HUES64 (cell line): Measurements from ENCODE around the gene NMNAT1.

Source experiments
- H3K27ac ChIP-seq: 2 replicates; pipeline ENCODE4 v1.7.0; 2013; ENCODE audit warnings: low read depth, low read length, inconsistent platforms
- H3K27me3 ChIP-seq: 2 replicates; pipeline ENCODE4 v1.6.1; 2013; ENCODE audit warnings: mild to moderate bottlenecking, low read length; ENCODE audit not compliant: insufficient read depth
- H3K36me3 ChIP-seq: 2 replicates; pipeline ENCODE4 v1.6.1; 2013; ENCODE audit warnings: mild to moderate bottlenecking, low read length; ENCODE audit not compliant: insufficient read depth
- H3K4me1 ChIP-seq: 2 replicates; pipeline ENCODE4 v1.6.1; 2013; ENCODE audit warnings: mild to moderate bottlenecking, low read length, moderate library complexity; ENCODE audit not compliant: insufficient read depth
- H3K4me3 ChIP-seq: 2 replicates; pipeline ENCODE4 v1.5.1; 2013; ENCODE audit warnings: mild to moderate bottlenecking, low read length, moderate library complexity
- H3K9ac ChIP-seq: 2 replicates; pipeline ENCODE4 v1.6.1; 2013; ENCODE audit warnings: mild to moderate bottlenecking, low read depth, low read length
- H3K9me3 ChIP-seq: 2 replicates; pipeline ENCODE4 v1.6.1; 2013; ENCODE audit warnings: low read depth, low read length; ENCODE audit not compliant: insufficient read depth
- WGBS: fragments of 150-250, 120-280 bp; methylation state at CpG from one replicate; pipeline ENCODE4 v1.1.7; 2013; ENCODE audit warnings: missing lambda C conversion rate; 5-methylcytosine and 5-hydroxymethylcytosine counted together

NMNAT1 gene

GRCh38 chr1:9927259-9927658 is 16.0 kb upstream of the NMNAT1 start:
- Histone ChIP-seq H3K9ac (no peak overlapping the region), H3K4me1 (peaks cover 40% of the 10 kb centered on the region), H3K9me3 (no peaks in the 10 kb centered on the region), H3K27ac (peak overlapping the region; percentile 53; the same call in 1 of the 2 replicates), H3K27me3 (no peaks in the 10 kb centered on the region), H3K4me3 (no peak overlapping the region), H3K36me3 (peaks cover 18% of the 10 kb centered on the region)
- 80% methylated on average over 5 of the region's 5 CpGs for WGBS

DNA sequence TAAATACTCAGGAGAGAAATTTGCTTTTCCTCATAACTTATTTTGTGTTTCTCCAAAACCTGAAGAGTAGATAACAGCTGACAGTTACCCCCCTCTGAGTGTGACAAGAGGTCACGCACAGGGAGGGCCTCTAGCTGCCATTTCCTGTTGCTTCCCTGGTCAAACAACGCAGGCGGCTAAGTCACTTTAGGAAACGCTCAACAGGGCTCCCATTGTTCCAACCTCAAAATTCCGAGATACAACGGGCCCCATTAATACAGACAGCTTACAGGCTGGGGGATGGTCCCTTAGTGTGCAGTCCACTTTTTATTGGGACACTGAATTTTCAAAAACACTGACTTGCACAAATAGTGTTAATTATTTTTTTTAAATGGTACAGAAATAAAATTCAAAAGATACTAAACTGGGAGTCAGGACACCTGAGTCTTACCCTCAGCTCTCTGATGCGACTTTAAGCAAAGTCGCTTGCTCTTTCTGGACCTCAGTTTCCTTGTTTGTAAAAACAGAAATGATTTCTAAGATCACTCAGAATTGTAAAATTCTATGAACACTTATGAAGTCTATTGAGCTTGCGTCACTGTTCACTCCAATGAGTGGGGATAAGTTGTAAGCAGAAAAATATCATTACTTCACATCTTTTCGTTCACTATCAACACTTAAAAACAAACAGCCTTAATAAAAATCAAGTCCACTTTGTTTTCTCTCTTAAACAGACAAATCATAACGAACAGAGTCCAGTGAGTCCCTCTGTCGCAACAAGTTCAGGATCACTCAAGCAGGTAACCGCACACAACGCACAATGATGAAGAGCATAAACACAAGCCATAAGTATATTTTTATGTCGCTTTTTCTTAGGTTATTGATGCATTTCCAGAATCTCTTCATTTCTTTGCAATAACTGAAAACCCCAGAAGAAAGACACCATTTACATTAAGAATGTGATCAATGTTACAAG is 13.6 kb upstream of the NMNAT1 start:
- Histone ChIP-seq H3K27ac (peak overlapping the region; percentile 81), H3K27me3 (no peaks in the 10 kb centered on the region), H3K9ac (no peak overlapping the region; the same call in 1 of the 2 replicates), H3K4me3 (no peak overlapping the region), H3K9me3 (no peaks in the 10 kb centered on the region), H3K4me1 (peaks cover 31% of the 10 kb centered on the region), H3K36me3 (peaks cover 31% of the 10 kb centered on the region)
- 51% methylated on average over 14 of the region's 15 CpGs for WGBS

- H3K4me1 ChIP-seq, result no peaks in the 10 kb centered on the region
- H3K27ac ChIP-seq, result peak overlapping the region; percentile 87
- peaks cover 7% of the 10 kb centered on the region; the same call in 1 of the 2 replicates for H3K36me3 ChIP-seq
- H3K9me3 ChIP-seq, result no peaks in the 10 kb centered on the region
- H3K9ac ChIP-seq, result peak overlapping the region; percentile 84
- WGBS, result 3% methylated on average over 13 of the region's 14 CpGs
- no peaks in the 10 kb centered on the region for H3K27me3 ChIP-seq
- H3K4me3 ChIP-seq, result peak overlapping the region; percentile 81
These were observed 806 bp upstream of the NMNAT1 start for GRCh38 chr1:9942399-9942938.

- Histone ChIP-seq H3K27me3 (no peaks in the 10 kb centered on the region), H3K4me3 (no peak overlapping the region), H3K27ac (no peak overlapping the region), H3K36me3 (no peaks in the 10 kb centered on the region), H3K9me3 (no peaks in the 10 kb centered on the region), H3K9ac (no peak overlapping the region), H3K4me1 (peaks cover 6% of the 10 kb centered on the region; the same call in 1 of the 2 replicates)
- 90% methylated on average over 2 of the region's 2 CpGs for WGBS
These were observed 3.0 kb downstream of the NMNAT1 start for GRCh38 chr1:9946315-9946714.

DNA sequence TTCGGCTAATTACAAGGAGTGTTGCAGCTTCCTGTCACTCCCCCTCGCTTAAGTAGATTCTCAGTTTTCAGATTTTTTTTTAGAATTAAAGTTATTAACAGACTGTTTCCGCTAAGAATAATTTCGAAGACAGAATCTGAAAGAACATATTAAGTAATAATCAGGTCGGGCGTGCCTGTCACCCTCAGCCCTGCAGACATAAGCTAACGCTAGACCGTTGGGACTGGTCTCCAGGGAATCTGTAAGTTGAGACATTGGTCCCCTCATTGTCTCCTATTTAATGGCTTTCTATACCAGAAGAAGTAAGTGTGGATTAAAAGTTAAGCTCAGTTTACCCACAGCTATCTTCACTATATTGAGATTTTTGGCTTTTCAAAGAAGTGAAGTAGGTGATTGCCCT is 14.5 kb downstream of the NMNAT1 start:
- WGBS, result 96% methylated on average over 8 of the region's 8 CpGs
- Histone ChIP-seq H3K9ac (no peak overlapping the region), H3K27me3 (no peaks in the 10 kb centered on the region), H3K4me3 (no peak overlapping the region), H3K9me3 (no peaks in the 10 kb centered on the region), H3K36me3 (no peaks in the 10 kb centered on the region), H3K27ac (no peak overlapping the region), H3K4me1 (peaks cover 6% of the 10 kb centered on the region; the same call in 1 of the 2 replicates)

- Histone ChIP-seq H3K4me1 (peaks cover 6% of the 10 kb centered on the region; the same call in 1 of the 2 replicates), H3K9me3 (no peaks in the 10 kb centered on the region), H3K9ac (no peak overlapping the region), H3K27ac (no peak overlapping the region), H3K4me3 (no peak overlapping the region), H3K36me3 (no peaks in the 10 kb centered on the region), H3K27me3 (no peaks in the 10 kb centered on the region)
- WGBS, result 96% methylated on average over 3 of the region's 4 CpGs
These were observed 16.7 kb downstream of the NMNAT1 start for GRCh38 chr1:9960011-9960410.

GRCh38 chr1:9960706-9961562 is 17.7 kb downstream of the NMNAT1 start:
- Histone ChIP-seq H3K4me3 (no peak overlapping the region), H3K4me1 (peaks cover 6% of the 10 kb centered on the region; the same call in 1 of the 2 replicates), H3K27ac (no peak overlapping the region), H3K9ac (0 out of 2 replicates have a peak overlapping the region, but pooled peaks have one; percentile 19), H3K27me3 (no peaks in the 10 kb centered on the region), H3K36me3 (no peaks in the 10 kb centered on the region), H3K9me3 (no peaks in the 10 kb centered on the region)
- WGBS, result 84% methylated on average over 11 of the region's 12 CpGs

DNA sequence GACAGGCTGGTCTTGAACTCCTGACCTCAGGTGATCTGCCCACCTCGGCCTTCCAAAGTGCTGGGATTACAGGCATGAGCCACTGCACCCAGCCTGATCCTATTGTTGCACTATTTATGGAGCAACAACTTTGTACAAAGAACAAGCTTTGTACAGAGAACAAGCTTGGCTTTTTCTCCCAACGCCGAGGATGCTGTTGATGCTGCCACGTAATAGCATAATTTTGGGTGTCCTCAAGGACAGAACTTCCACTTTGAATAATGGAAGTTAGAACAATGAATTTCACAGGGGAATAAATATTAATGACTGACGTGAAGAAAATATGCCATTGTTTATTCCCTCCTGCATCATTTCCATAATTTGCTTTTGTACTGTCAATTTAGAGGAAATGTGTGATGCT is 41.0 kb downstream of the NMNAT1 start:
- no peaks in the 10 kb centered on the region for H3K4me1 ChIP-seq
- no peaks in the 10 kb centered on the region for H3K9me3 ChIP-seq
- 98% methylated on average over 5 of the region's 5 CpGs for WGBS
- no peaks in the 10 kb centered on the region for H3K27me3 ChIP-seq
- H3K9ac ChIP-seq, result no peak overlapping the region
- H3K27ac ChIP-seq, result no peak overlapping the region
- no peak overlapping the region for H3K4me3 ChIP-seq
- H3K36me3 ChIP-seq, result peaks cover 3% of the 10 kb centered on the region; the same call in 1 of the 2 replicates

DNA sequence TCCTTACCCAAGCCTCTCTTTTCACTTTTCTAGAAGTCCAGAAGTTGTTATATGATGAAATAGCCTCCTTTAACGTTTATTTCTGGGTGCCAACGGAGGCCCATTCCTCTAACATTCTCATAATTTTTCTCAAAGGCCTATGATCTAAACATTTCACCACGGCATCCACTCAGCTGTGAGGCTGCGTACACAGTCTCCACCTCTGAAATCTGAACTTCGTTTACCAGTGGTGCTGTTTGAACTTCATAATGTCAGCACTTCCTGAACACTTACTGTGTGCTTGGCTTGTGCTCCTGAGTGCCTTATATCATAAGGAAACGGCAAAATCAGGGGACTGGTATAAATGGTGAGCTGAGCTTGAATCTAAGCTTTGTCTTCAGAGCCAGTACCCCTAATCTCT is 41.7 kb downstream of the NMNAT1 start:
- H3K4me1 ChIP-seq, result no peaks in the 10 kb centered on the region
- H3K36me3 ChIP-seq, result peaks cover 3% of the 10 kb centered on the region; the same call in 1 of the 2 replicates
- H3K27ac ChIP-seq, result no peak overlapping the region
- no peak overlapping the region for H3K9ac ChIP-seq
- WGBS, result 72% methylated on average over 6 of the region's 6 CpGs
- H3K27me3 ChIP-seq, result no peaks in the 10 kb centered on the region
- no peak overlapping the region for H3K4me3 ChIP-seq
- no peaks in the 10 kb centered on the region for H3K9me3 ChIP-seq

DNA sequence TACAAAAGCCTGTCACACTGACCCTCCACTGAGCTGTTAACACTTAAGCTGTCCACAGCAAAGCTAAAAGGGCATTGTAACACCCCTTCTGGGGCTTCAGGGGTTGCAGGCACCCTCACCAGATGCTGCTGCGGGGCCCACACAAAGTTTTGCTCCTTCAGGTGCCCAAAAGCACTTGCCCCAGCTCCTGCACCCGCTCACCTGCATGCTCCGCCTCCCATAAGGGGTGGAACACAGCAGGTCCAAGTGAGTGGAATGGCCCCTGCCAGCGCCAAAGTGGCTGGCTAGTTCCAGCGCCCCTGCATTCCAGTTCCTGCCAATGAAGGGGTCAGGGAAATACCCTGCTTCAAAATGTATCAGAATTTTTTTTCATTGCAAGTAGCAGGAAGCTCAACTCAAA is 46.5 kb downstream of the NMNAT1 start:
- no peak overlapping the region for H3K9ac ChIP-seq
- no peak overlapping the region for H3K4me3 ChIP-seq
- 86% methylated on average over 5 of the region's 5 CpGs for WGBS
- H3K4me1 ChIP-seq, result no peaks in the 10 kb centered on the region
- H3K27me3 ChIP-seq, result no peaks in the 10 kb centered on the region
- no peaks in the 10 kb centered on the region for H3K36me3 ChIP-seq
- no peaks in the 10 kb centered on the region for H3K9me3 ChIP-seq
- H3K27ac ChIP-seq, result no peak overlapping the region
